Measurements from ENCODE around the gene BRF1.

The BRF1 gene

GRCh38 chr14:105346200-105346533 is 45.4 kb upstream of the BRF1 start:
- no peak for DNase-seq (ENCODE audit: low spot score)
- TF ChIP-seq CTCF (IDR thresholded peaks at IDR 0.05; ENCODE audit: extremely low read depth, missing control alignments), result no peak

- no peak for DNase-seq (ENCODE audit: low spot score)
- TF ChIP-seq CTCF (IDR thresholded peaks at IDR 0.05; ENCODE audit: extremely low read depth, missing control alignments), result no peak
Measured at GRCh38 chr14:105343194-105343593, 42.4 kb upstream of the BRF1 start.

- no peak for TF ChIP-seq CTCF (IDR thresholded peaks at IDR 0.05; ENCODE audit: extremely low read depth, missing control alignments)
- DNase-seq (ENCODE audit: low spot score), result no peak
Measured at GRCh38 chr14:105340821-105341733, 40.3 kb upstream of the BRF1 start.

- no peak for DNase-seq (ENCODE audit: low spot score)
- TF ChIP-seq CTCF (IDR thresholded peaks at IDR 0.05; ENCODE audit: extremely low read depth, missing control alignments), result no peak
Measured at GRCh38 chr14:105337966-105338741, 37.4 kb upstream of the BRF1 start.

- TF ChIP-seq CTCF (IDR thresholded peaks at IDR 0.05; ENCODE audit: extremely low read depth, missing control alignments), result no peak
Measured at GRCh38 chr14:105337433-105337832, 36.6 kb upstream of the BRF1 start.

GRCh38 chr14:105336477-105337287 is 35.9 kb upstream of the BRF1 start:
- no peak for DNase-seq (ENCODE audit: low spot score)

More at GRCh38 chr14:105337433-105337832, 36.6 kb upstream of the BRF1 start:
- no peak for DNase-seq (ENCODE audit: low spot score)

More at GRCh38 chr14:105336477-105337287, 35.9 kb upstream of the BRF1 start:
- TF ChIP-seq CTCF (IDR thresholded peaks at IDR 0.05; ENCODE audit: extremely low read depth, missing control alignments), result no peak
